ENCODE data around the gene SP3.

- TF ChIP-seq POLR2A (IDR thresholded peaks at IDR 0.05; ENCODE audit: low read depth, low read length) (no peak), TAF1 (IDR thresholded peaks at IDR 0.05; ENCODE audit: low read depth, low read length) (no peak), POLR2AphosphoS5 (IDR thresholded peaks at IDR 0.05; ENCODE audit: low read depth, low read length) (no peak), POU2F2 (IDR thresholded peaks at IDR 0.05; ENCODE audit: low read depth, low read length) (no peak), SPI1 (IDR thresholded peaks at IDR 0.05; ENCODE audit: low read depth, low read length) (no peak)
Measured at GRCh38 chr2:174005801-174006419, 40.7 kb upstream of the SP3 start.
